Testis (tissue), 2 donors: Measurements from ENCODE around the gene LIN52.

ENCODE experiments used
- CTCF ChIP-seq, 3 experiments: fragments of 450-650 bp in 2 of 3; fragments of 200-600 bp in 1 of 3; sonication (generic) in 1 of 3; IDR thresholded peaks; one replicate each; pipeline ENCODE4 v1.5.1; 2016 to 2019; ENCODE audit warnings: antibody characterized with exemption in 3 of 3, mild to moderate bottlenecking in 2 of 3, moderate library complexity in 1 of 3
- POLR2A ChIP-seq: fragments of 450-650 bp; IDR thresholded peaks from one replicate; pipeline ENCODE4 v1.6.1; 2017; ENCODE audit warnings: antibody characterized with exemption, mild to moderate bottlenecking, moderate library complexity

DNA sequence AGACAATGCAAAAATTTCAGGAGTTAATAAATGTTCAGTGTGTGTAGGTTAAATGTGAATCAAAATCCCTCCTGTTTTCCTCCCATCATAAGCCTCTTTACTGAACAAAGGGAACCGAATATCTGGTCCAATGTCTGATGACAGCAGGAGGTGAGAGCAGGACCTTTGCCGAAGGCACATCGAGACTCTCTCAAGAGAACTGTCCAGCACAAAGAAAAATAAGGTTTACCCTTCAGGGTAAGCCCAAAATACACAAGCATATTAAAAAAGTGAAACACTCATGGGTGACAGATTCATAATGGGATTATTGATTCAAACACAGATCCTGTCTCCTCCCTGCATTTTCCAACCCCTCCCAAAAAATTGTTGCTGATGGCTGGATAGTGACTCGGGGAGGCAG is 150.3 kb downstream of the LIN52 start:
- TF ChIP-seq POLR2A (no peak), CTCF (IDR thresholded peaks at IDR 0.05) (no peak)
